LoVo (cell line): ENCODE measurements around the gene SOX8.
"Not testable (repeated sequence)": the region's sequence is repeated elsewhere in the genome, so short reads cannot be mapped to it uniquely, and the experiment has no call there.

Experiments
- DNase-seq: peaks from one replicate; pipeline ENCODE4 v3.0.0-alpha.2; 2016; ENCODE audit warnings: low spot score

SOX8 gene

DNA sequence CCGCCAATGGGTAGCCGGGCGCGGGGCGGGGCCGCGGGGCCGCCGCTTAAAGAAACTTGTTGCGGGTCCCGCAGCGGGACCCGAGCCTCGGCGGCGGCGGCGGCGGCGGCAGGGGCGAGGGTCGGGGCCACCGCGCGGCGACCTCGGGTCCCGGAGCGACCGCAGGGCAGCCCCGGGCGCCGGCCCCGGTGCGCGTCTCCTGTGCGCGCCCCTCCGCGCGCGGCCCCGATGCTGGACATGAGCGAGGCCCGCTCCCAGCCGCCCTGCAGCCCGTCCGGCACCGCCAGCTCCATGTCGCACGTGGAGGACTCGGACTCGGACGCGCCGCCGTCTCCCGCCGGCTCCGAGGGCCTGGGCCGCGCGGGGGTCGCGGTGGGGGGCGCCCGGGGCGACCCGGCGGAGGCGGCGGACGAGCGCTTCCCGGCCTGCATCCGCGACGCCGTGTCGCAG is at the start of gene SOX8:
SOX8 (plus strand) TSS at position 76 of the 450 bp plus-strand sequence; CDS start at position 229, 153 bp downstream.
- no peak for DNase-seq

DNA sequence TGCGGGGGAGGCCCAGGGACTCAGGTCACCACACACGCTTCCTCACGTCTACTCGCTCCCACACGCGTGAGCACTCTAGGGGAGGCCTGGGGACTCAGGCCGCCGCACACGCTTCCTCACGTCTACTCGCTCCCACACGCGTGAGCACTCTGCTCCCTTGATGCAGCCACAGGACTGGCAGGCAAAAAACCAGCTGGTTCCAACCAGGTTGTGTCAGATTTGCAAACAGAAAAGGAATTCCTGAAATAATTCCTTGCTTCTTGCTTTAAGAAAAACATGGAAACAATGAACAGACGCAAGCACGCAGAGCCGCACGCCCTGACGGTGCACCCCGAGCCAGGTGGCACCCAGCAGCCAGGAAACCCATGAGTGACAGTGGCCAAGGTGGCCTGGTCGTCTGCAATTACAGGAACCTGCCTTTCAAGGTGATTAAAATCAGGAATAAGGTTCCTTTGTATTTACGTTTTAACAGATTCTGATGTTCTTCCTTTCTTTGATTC is 48.7 kb upstream of the SOX8 start:
- no peak for DNase-seq

DNA sequence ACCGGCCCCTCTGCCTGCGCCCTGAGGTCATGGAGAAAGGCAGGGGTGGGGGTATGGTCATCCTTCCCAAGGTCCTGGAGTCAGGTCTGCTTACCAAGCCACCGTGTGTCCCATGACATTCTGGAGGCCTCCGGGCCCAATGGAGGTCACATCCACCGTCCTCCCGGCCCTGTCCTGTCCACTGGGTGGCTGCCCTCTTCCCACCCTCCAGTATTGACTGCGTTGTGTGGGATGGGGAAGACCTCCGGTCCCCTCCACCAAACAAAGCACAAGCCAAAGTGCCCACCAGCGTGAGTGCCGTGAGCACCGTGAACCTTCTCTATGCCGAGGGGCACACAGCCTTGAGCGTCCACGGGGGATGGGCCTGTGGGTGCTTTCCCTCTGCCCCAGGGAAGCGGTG is 48.0 kb upstream of the SOX8 start:
- DNase-seq = no peak

DNA sequence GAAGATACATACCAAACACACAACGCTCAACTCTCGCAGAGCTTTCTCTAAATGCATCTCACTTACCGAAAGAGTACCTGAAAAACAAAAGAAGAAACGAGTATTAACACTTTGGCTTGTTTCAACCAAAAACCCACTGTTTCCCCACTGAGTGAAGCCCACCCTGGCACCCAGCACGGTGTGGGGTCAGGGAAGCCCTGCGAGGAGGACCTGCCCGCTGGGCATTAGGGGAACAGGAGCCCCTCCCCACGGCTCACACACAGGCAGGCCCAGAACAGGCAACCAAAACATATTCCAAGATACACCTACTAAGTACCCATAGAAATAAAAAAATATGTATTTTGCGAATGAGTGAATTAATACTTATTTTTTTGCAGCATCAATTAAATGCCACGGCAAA is 47.4 kb upstream of the SOX8 start:
- no peak for DNase-seq

DNA sequence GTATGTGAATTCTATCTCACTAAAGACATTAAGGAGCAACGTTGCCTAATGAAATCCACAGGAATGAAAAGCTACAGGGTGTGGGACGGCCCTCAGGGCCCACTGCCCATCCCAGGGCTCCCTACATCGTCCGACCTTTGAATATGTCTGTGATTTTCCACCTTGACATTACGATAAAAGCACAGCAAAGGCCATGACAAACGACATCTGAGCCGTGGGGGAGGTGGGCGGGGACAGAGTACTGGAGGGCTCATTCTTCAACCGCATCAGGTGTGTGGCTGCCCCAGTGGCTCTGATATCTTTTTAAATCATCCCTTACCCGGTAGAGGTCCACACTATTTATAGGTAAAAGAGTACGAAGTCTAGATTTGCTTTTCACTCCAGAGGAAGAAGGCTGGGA is 45.9 kb upstream of the SOX8 start:
- DNase-seq = no peak

DNA sequence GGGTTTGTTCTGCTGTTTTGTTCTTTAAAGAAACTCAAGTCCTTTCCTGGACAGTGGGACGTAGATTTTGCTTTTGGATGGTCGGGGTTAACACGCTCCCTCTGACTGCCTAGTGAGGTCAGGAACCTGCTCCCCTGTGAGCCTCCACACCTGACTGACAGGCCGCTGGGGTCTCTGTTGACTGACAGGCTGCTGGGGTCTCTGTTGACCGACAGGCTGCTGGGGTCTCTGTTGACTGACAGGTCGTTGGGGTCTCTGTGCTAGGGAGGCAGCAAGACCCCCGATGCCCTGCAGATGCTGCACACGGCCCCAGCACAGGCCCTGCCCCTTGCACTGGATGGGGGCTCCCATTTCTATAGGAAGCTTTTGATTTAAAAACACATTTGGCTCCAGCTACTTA is 44.3 kb upstream of the SOX8 start:
- no peak for DNase-seq

DNA sequence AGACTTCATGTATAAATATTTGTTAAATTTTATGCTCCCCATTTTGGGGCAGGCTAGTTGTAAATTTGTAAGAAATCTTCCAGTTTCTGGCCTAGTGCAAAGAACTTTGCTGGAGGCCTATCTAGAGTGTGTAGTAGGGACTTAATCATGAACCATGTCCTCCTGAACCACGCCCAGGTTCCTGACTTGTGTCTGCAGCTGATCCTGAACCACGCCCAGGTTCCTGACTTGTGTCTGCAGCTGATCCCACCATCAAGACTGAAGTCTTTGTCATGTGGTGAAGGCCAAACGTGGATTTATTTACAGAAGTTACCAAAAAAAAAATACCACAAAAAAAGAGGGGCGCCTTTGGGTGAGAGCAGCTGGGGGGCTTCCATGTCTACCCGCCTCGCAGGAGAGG is 43.8 kb upstream of the SOX8 start:
- no peak for DNase-seq

DNA sequence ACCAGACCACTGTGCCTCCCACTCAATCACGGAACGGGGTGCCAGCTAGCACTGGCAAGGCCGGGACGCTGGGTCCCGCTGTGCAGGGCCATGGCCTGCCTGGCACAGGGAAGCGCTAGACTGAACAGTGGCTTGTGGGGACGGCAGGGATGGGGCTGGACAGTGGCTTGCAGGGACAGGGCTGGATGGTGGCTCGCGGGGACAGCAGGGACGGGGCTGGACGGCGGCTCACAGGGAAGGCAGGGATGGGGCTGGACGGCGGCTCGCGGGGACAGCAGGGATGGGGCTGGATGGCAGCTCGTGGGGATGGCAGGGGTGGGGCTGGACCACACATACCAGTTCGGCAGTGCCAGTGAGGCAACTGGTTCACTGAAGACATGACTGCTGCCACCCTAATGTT is 43.4 kb upstream of the SOX8 start:
- no peak for DNase-seq

DNA sequence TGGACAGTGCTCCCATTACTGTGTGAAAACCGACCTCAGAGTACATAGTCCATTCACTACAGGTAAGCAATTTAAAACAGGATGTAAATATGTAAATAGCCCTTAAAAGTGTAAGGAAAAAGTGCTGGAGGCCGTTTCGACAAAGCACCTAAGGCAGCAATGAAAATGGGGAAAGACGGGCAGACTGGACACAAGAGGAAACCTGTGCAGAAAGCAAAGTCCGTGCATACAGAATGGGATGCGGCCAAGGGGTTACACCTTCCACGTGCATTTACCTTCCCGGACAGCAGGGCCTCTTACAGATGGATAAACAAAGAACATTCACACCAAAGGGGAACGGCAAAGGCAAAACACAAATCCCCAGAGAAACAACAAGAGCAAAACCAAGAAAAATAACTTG is 42.8 kb upstream of the SOX8 start:
- DNase-seq = no peak

DNA sequence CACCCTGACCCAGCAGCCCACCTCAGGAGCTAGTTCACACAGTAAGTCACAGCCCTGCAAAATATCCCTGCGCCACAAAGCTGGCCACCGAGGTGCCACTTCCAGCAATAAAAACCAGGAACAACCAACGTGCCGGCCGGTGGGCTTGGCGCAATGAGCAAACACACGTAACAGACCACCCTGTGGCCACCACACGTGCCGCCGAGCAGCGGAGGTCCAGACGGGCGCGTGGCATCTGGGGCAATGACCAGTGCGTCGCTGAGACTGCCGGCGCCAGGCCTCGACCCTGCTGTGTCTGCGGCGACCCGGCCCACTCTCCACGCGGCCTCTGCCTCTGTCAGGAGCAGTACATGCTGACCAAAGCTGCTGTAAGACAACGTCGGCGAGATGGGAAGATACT is 42.3 kb upstream of the SOX8 start:
- no peak for DNase-seq

DNA sequence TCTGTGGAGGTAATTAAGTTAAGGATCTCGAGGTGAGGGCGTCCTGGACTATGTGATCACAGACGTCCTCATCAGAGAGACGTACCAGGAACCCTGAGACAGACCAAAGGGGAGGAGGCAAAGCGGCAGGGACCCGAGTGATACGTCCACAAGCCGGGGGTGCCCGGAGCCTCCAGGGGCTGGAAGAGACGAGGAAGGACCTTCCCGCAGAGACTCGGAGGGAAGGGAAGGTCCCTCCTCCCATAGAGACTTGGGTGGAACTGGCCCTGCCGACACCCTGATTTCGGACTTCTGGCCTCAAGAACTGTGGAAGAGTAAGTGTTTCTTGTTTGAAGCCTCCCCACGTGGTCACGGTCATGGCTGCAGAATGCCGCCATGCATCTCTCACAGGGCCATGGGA is 41.6 kb upstream of the SOX8 start:
- DNase-seq = no peak

DNA sequence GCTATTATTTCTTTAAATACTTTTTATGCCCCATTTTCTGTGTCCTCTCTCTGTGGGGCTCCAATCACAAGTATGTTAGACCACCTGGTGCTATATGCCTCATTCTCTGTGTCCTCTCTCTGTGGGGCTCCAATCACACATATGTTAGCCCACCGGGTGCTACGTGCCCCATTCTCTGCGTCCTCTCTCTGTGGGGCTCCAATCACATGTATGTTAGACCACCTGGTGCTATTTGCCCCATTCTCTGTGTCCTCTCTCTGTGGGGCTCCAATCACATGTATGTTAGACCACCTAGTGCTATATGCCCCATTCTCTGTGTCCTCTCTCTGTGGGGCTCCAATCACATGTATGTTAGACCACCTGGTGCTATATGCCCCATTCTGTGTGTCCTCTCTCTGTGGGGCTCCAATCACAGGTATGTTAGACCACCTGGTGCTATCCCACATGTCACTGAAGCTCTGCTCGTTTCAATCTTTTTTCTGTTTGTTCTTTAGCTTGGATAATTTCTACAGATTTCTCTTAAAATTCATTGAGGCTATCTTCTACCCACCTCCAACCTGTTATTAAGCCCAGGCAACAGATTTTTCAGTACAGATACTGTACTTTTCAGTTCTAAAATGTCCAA is 39.0 kb upstream of the SOX8 start:
- DNase-seq = no peak

DNA sequence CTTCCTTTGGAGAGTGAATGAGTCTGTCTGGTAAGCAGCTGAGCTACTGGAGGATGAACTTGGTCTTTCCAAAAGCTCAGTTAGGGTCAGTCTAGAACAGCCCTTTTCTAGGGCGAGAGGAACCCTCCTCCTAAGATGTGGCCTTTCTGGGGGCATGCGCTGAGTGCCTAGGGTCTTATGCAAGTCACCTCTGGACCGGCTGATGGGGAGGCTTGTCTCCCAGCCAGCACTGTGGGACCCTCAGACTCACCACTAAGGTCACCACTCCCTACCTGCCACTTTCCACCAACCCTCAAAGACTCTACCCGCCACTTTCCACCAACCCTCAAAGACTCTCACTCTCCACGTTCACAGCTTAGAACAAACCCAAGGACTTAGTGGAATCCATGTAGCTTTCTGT is 37.6 kb upstream of the SOX8 start:
- no peak for DNase-seq

DNA sequence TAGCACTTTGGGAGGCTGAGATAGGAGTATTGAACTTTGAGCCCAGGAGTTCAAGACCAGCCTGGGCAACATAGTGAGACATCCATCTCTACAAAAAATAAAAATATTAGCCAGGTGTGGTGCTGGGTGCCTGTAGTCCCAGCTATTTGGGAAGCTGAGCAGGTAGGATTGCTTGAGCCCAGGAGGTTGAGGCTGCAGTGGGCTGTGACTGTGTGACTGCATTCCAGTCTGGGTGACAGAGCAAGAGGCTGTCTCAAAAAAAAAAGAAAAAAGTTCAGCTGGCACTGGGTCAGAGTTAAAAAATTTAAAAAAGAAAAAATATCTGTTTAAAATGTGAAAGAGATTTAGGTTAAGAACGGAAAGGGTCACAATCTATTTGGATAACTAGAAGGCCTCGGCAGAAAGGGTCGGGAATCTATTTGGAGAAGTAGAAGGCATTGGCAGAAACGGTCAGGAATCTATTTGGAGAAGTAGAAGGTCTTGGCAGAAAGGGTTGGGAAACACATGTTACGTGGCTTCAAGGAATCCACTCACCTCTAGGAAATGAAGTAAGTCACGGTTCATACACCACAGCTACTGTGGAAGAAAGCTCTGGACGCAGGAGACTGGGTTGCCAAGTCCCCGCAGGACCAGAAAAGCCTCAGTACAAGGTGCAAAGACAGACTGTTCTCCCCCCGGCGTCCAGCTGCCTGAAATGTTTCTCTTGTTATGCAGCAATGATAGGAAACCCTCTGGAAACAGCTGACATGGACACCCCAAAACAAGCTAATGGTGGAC is 36.1 kb upstream of the SOX8 start:
- no peak for DNase-seq

DNA sequence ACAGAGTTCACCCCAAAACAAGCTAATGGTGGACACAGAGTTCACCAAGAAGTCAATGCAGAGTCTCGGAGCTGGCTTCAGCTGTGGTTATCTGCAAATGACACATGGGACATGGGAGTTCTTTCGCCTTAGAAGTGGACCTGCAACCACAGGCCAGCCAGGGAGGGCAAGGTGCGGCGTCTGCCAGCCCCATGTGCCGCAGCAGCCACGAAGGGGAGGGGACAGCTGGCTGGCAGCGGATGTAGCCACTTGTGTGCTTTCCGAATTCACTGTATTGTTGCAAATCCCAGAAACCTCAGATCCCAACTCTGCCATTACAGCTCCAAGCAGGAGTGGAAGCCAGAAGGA is 35.5 kb upstream of the SOX8 start:
- no peak for DNase-seq

DNA sequence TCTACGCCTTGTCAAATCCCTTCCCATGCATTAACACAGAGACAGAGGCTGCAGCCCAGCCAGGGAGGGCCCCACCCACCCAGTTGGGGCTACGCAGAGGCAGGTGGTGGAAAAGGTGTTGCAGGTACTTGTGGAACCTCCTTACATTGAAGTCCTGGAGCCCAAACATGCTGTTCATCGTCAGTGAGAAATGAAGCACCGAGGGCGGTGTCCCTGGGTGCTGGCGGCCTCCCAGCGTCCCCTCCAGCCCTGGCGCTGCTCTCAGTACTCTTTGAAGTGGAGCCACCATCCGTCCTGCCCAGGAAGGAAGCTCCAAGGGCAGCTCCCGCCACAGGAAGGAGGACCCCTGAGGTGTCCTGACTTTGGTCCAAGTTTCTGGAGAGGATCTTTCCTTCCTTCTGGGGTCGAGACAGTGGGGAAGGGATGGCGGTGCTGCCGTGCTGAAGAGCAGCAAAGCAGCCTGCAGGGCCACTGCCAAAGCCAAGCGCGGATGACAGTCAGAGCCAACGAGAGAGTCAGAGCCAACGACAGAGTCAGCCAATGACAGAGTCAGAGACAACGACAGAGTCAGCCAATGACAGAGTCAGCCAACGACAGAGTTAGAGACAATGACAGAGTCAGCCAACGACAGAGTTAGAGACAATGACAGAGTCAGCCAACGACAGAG is 34.2 kb upstream of the SOX8 start:
- no peak for DNase-seq

DNA sequence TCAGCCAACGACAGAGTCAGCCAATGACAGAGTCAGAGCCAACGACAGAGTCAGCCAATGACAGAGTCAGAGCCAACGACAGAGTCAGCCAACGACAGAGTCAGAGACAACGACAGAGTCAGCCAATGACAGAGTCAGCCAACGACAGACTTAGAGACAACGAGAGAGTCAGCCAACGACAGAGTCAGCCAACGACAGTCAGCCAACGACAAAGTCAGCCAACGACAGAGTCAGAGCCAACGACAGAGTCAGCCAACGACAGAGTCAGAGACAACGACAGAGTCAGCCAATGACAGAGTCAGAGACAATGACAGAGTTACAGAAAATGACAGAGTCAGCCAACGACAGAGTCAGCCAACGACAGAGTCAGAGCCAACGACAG is 33.7 kb upstream of the SOX8 start:
- DNase-seq = not testable (repeated sequence)

DNA sequence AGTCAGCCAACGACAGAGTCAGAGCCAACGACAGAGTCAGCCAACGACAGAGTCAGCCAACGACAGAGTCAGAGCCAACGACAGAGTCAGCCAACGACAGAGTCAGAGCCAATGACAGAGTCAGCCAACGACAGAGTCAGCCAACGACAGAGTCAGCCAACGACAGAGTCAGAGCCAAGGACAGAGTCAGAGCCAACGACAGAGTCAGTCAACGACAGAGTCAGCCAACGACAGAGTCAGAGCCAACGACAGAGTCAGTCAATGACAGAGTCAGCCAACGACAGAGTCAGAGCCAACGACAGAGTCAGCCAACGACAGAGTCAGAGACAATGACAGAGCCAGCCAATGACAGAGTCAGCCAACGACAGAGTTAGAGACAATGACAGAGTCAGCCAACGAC is 32.8 kb upstream of the SOX8 start:
- DNase-seq = not testable (repeated sequence)

DNA sequence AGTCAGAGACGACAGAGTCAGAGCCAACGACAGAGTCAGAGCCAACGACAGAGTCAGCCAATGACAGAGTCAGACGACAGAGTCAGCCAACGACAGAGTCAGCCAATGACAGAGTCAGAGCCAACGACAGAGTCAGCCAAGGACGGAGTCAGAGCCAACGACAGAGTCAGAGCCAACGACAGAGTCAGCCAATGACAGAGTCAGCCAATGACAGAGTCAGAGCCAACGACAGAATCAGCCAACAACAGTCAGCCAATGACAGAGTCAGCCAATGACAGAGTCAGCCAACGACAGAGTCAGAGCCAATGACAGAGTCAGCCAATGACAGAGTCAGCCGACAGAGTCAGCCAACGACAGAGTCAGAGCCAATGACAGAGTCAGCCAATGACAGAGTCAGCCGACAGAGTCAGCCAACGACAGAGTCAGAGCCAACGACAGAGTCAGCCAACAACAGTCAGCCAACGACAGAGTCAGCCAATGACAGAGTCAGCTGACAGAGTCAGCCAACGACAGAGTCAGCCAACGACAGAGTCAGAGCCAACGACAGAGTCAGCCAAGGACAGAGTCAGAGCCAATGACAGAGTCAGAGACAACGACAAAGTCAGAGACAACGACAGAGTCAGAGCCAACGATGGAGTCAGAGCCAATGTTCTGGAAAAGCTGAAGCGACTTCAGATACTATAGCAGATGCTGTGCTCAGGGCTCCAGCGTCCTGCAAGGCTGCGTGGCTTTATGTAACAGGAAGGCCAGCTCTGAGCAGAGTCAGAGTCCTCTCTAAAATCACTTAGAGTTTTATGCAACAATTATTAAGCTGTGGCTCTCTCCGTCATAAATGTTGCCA is 30.6 kb upstream of the SOX8 start:
- not testable (repeated sequence) for DNase-seq

DNA sequence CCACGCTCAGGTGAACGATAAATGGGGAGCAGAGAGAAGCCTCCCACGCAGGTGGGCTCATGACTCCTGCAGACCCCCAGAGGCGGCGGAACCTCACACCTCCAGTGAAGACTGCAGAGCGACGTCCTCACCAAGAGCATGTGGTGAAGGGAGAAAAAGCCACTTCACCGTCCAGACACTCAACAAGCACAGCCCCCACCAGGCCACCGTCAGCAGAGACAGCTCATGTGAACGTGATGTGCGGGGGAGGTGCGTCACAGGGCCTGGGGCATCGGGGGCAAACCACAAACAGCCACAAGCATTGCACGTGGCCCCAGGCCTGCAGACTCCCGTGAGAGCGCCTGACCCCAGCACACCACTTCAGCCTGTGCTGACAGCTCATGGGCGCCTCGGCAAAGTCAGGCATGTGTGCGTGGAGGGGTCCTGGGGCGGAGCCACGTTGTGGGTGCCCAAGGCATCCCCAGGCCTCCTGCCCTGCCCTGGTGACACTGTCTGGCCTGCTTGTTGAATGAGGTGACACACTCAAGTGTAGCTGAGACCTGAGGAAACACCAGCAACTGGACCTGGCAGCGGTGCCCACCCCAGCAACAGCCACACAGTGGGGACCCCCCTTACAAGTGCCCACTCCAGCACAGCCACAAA is 29.8 kb upstream of the SOX8 start:
- no peak for DNase-seq

DNA sequence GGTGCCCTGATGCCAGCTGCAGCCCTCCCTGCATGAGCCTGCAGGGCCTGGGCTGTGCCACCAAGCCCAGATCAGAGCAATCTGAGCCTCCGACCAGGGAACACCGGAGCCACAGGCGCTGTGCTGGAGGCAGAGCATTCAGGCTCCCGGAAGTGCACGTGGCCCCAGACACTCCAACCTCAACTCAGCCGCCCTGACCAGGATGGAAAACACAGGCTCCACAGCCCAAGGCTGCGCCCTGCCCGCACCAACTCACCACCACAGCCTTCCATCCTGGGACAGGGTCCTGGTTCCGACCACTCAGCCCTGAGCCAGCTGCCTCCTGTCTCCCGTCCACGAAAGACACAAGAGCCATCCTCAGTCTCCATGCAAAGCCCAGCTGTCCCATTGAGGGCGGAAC is 29.2 kb upstream of the SOX8 start:
- no peak for DNase-seq

DNA sequence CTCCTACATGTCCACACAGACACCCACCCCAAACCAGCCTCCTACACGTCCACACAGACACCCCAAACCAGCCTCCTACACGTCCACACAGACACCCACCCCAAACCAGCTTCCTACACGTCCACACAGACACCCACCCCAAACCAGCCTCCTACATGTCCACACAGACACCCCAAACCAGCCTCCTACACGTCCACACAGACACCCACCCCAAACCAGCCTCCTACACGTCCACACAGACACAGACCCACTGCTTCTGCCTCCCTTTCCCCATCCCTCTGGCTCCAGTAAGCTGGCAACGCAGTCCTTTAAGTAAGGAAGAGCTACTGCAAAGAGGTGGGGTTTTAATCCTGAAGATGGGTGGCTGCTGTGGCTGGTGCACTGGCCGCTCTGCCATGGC is 27.8 kb upstream of the SOX8 start:
- not testable (repeated sequence) for DNase-seq
